ENCODE results near the gene SLC9A9.

Gene SLC9A9

DNA sequence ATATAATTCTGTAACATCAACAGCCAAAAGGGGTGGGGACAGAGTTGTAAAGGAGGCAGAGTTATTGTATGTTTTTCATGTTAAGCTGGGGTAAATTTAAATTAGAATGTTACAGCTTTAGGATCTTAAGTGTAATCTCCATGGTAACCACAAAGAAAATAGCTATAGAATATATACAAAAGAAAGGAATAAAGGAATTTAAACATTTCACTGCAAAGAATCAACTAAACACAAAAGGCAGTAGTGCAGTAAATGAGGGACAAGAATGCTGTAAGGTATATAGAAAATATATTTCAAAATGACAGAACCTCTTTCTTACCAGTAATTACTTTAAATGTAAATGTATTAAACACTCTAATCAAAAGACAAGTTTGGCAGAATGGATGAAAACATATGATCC lies 361.7 kb downstream of the SLC9A9 start:
- no peak for DNase-seq

DNA sequence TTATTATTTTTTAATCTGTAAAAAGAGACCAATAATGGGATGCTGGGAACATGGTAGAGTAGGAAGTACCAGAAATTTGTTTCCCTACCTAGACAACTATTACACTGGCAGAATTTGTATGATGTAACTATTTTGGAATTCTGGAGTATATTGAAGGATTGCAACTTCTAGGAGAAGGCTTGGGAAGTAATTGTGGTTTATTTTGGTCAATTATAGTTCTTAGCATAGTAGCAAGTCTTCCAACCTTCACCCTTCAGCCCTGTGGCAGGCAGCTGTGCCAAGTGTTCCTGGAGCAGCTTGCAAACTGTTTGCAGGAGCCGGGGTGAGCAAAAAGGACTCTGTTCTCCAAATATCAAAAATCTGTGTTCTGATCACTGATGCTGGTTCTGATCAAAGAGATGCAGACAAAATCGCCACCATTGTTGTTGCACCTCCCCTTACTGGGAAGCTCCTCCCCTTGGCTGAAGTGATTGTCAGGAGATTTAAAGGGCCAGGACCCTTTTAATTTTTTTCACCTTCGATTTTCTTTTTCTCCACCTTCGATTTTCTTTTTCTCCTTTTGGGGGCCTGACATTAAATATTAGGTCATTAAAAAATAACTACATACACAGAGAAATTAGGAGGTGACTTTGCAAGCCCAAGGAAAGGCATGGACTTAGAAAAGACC lies 363.3 kb downstream of the SLC9A9 start:
- DNase-seq: no peak

DNA sequence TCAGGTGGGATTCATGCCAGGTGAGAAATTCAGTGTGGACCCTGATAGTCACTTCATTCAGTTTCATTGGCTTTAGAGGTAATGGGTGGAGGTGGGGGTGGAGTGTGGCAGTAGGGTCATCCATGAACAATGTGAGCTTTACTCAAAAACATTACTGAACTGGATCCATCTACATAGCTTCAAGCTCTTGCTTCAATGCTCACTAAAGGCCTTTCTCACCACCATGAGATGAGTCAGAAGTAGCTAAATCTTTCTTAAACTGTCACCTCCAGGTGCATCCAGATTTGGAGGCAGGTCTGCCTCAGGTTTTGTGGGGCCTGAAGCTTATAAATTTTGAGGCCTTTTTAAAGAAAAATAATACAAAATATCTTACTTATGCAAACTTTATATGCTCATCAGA lies 365.1 kb downstream of the SLC9A9 start:
- no peak for DNase-seq

DNA sequence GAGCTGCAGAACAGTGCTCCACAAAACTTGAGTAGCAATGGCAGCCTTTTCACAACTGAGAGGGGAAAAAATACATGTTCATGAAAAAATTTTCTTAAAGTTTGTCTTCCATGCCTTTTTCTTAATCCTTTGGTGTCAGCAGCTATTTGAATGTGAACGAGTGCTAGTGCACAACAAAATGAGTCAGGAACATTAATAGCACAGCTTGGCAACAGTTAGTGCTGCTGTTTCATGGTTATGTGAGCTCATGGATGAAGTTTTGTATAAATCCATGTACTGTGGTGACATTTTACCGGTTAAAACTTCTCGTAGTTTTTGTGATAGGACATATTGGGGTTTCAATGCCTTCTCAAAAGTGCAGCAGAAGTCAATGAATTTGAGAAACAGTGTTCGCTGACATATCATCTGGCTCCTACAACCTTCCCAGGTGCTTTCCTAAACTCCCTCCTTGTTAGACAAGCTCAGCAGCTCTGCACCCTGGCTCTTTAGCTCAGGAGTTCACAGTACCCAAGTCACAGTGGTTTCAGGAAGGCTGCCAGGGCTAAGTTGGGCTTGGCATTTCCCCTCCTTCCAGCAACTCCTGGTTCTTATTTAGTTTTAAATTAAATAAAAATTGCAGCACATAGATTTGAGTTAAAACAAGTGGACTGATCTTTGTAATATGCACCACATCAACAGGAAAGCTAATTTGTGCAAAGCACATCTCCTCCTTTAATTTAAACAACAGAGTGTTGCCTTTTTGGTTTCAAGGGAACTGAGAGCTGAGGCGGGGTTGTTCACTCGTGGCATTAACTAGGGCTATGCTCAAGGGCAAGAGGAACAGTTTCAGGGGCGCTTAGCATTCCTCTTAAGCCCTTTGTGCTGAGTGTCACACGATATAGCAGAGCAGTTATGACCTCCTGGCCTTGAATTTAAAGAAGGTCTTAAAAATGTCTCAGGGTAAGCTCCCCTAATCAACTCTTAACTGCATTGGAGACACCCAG lies 365.9 kb downstream of the SLC9A9 start:
- DNase-seq: no peak

DNA sequence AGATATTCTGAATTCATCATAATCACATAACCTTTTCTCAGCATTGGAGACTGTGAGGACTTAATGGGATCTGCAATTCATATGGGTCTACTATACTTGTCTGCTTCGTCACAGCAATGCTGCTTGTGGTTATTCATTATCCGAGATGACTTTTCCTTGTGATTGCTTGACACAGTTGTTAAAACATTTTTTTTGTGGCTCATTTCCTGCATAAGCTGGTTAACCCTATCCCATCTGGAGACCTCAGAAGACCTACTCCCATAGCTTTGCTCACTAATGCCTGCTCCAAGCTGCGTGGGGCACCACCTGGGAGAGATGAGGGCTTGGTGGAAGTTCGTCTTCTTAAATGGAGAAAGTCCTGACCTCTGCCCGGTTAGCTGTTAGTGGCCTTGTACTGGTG lies 367.9 kb downstream of the SLC9A9 start:
- no peak for DNase-seq

DNA sequence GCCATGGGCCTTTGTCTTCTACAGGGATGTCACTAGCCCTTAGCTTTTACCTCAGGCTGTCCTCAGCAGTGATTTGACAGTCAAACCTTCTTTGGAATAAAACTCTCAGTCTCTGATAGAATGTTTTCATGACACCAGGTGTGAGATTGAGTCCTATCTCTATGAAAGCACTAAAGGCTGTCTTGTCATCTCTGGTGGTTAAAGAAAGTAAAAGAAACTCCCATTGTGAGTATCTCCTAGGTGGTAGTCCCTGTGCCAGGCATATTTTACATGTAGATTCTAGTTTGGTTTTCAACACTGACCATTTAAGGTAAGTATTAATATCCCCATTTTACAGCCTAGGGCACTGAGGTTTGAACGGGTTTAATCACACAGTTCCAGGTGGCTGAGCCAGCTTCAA lies 368.5 kb downstream of the SLC9A9 start:
- DNase-seq: no peak

DNA sequence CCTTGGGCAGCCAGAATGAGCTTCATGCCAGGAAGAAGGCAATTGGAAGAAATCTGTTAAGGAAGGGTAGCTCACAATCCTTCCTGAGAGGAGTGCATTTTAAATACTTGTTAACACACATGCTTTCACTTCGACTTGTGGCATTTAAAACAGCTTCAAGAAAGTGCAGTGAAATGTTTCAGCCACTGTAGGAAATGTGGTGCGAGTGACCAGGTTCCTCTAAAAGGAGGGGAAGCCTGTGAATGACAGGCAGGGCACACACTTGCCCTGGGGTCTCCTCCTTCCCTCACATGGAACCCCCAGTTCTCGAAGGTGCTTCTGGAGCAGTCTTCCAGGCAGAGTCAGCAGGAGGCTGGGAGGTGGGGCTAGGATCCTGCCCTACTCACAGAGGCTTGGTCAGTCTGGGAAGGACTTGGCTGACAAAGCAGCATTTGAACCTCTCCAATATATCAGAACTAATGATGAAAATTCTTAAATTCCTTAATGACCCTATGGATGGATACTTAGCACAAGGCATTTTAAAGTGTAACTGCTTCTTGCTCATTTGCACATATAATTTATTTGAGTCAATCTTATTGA lies 370.1 kb downstream of the SLC9A9 start:
- DNase-seq: no peak

DNA sequence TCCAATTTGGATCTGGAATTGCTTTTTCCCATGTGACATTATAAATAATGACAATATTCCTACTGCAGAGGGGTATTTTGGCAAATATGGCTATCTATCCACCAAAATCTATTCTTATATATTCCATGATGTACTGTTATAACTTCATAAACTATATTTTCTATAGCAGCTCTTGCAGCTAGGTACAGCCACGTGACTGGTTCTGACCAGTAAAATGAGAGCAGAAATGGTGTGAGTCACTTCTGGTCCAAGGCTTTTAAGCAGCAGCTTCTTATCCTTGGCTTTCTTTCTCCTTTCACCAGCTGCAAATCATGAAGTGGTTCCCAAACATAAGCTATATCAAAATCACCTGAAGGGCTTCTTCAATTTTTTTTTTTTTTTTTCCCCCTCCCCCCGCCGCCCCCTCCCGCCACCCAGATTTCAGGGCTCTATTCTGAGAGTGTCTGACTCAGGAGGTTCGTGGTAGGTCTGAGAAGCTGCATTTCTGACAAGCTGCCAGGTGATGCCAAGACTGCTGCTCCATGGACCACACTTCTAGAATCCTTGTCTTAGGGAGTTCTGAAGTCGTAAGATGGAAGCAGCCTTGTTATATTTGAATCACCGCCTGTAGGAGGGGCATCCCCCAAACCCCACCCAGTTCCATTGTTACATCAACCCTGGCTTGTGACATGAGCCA lies 371.2 kb downstream of the SLC9A9 start:
- no peak for DNase-seq

DNA sequence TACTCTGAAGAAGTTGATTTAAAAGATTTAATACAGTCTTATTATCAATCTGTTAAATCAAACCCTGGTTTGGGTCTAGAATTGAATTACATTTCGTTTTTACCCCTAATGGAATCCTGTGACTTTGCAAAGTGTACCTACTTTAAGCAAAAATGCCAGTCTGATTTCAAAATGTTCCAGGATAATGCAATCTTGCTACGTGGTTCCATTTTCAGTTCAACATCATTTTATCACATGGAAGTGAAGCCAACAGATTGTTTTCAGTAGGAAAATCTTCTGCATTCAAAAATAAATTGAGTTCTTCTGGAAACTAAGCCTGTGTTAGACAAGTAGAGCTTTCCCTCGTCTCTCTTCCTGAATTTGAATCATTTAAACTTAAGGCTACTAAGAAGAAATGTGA lies 372.3 kb downstream of the SLC9A9 start:
- DNase-seq: no peak

DNA sequence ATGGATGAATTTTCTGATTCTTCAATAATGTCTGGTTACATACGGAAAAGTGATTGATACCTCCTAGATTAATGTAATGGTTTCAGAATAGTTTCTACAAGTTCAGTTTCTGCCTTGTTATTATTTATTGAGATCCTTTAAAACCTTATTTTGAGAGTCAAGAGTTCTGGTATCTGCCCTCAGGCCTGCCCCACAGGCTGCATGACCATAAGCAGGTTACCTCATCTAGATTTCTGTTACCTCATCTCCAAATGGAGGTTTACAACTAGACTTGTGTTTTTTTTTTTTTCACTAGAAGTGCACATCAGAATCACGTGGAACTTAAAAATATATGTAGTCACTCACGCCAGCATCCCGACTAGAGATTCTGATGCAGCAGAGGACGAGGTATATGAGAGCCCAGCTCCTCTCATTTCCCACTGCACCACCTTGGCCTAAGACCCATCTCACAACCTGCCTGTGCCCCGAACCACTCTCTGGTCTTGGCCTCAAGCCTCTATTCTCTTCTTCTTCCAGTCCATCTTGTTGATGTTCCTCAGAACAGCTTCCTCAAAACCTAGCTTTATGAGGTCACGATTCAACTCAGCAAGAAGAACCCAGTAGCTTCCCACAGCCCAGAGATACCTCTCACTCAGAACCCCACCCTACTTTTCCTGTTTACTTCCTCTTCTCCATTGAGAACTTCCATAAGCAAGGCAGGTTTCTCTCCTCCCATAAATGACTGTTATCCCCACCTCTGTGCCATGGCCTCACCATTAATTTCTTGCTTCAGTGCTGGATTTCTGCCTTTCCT lies 375.3 kb downstream of the SLC9A9 start:
- no peak for DNase-seq

DNA sequence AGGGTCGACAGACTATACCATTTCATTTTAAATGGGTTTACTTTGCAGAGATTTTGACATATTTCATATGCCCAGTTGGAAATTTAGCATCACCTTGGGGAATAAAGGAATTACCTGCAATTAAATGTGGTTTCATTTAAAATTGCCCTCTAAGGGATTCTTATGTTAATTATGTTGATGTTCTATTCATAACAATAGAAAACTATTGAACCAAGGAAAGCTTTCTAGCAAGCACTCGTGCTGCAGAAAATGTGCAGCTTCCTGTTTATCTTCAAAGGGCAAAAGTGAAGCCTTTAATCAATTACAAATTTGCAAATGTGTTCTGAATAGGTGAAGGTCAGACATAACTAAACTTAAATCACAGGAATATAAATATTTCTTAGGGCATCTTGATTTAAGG lies 376.6 kb downstream of the SLC9A9 start:
- no peak for DNase-seq

DNA sequence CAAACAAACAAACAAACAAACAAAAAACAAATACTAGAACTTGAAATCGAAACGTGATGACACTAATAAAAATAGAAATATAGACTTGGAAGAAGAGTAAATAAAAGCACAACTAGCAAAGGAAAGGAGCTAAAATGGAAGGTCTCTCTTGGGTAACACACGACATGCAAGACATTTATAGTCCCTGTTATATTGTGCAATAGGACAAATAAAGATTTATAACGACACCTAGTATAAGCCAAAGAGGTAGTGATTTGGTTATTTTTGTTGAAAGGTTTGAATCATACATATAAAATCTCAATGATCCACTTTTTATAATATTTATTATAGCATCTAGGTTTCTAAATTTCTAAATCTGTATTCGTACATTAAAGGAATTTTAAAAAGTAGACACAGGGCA lies 379.1 kb downstream of the SLC9A9 start:
- DNase-seq: no peak

DNA sequence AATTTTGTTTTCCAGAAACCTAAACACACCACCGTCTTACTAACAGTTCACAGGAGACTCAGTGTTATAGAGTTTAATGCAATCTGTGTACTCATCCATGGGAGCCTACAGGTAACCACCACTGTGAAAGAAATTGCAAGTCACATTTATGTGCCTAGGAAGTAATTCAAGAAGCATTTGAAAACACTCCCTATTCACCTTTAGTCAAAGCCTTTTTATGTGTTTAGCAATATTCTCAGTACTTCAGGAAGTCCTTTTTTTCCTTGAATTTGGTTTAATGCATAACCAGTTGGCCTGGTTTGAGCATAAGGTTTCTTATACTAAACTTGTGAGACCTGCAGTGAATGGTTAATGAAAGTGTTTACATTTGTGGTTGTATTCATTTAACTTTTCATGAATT lies 382.6 kb downstream of the SLC9A9 start:
- no peak for DNase-seq

DNA sequence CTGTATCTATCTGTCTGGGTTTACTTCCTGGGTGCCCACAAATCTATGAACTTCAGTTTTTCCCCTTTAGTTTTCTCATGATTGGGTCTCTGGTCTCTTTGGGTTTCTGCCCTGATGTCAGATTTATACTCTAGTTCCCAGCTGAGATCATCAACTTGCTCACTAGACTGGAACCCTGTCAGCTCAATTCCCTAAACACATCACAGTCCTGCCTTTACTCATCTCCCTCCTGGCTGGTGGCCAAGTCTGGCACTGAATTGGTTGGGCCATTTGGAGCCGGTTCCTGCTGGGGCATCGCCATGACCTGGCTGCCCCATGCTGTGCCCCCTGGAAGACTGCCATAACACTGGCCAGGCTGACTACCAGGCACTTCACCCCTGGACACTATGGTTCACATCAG lies 383.4 kb downstream of the SLC9A9 start:
- DNase-seq: peak in 2 of 14 donors; percentile 10 to 13

DNA sequence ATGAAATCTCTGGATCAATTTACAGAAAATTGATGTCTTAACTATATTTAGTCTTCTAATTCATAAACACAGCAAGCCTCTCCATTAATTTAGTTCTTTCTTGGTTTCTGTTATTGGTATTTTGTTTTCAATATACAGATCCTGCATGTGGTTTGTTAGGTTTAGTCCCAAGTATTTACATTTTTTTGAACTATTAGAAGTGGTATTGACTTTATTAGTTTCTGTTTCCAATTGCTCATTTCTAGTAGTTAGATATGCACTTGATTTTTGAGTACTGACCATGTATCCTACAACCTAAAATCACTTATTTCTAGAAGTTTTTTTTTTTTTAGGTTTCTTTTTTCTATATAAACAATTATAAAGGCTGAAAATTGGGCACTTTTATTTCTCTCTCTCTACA lies 392.8 kb downstream of the SLC9A9 start:
- DNase-seq: no peak

DNA sequence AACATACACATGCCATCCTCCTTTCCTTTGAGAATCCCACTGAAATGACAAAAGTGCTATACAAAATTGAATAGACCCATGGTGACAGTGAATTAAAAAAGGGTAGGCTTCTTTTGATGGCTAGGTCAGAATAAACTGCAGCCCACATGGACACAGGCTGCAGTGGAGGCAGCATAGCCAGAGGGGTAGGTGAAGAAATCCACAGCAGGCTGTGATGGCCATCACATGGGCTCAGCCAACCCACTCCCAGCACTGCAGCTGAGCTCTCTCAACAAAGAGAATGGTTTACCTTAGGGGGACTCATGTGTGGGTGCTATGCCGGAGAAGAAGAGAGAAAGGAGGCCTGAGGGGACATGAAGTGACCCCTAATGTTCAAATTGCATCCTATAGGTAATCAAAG lies 397.6 kb downstream of the SLC9A9 start:
- no peak for DNase-seq

DNA sequence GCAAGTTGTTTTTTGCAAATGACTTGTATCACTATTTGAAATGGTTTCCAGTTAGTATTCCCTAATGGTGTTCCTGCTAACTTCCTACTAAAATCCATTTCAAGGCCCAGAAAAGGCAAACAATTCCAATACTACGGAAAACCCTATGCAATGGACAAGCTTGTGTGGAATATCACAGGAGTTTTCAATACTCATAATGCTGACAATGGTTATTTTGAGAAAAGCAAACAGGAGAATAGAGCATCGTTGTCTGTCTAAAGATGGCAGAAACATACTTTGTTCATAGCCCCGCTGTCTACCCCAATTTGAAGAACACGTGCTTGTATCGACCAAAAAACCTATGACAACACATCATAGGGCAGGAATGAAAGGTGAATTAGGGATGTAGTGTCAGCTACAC lies 400.8 kb downstream of the SLC9A9 start:
- no peak for DNase-seq

DNA sequence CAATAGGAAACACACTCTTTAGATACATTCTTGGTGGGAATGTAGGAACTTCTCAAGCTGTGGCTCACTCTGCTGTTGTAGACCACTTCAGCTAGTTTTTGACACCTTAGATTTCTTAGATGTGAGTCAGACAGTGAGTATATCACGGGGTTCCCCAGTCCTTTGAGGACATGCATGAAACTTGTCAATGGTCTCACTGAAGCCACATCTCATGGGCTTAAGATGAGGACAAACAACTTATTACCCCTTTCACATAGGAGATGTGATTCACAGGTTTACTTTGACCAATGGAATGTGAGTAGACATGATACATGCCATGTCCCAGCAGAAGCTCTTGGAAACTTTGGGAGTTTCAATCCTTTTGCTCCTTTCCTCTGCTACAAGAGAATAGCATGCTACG lies 403.1 kb downstream of the SLC9A9 start:
- no peak for DNase-seq

DNA sequence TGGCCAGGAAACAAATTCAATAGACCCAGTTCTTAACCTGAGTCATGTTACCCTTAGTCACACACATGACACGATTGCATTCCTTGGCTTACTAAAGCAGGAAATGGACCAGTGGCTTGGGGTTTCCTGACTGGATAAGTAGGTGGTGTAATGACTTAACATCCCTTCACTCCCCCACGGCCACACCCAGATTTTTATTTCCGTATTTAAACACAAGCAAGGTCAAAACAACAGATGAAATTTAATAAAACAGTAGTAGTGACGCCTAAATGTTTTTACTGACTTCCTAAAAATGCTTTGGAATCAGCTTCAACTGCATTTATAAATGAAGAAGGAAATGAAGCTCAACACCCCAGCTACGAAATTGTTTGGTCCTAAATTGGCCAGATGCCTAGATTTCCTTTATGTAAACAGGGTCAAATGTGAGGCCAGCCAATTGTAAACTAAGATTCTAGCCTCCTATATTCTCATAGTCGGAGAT lies 404.4 kb downstream of the SLC9A9 start:
- no peak for DNase-seq

DNA sequence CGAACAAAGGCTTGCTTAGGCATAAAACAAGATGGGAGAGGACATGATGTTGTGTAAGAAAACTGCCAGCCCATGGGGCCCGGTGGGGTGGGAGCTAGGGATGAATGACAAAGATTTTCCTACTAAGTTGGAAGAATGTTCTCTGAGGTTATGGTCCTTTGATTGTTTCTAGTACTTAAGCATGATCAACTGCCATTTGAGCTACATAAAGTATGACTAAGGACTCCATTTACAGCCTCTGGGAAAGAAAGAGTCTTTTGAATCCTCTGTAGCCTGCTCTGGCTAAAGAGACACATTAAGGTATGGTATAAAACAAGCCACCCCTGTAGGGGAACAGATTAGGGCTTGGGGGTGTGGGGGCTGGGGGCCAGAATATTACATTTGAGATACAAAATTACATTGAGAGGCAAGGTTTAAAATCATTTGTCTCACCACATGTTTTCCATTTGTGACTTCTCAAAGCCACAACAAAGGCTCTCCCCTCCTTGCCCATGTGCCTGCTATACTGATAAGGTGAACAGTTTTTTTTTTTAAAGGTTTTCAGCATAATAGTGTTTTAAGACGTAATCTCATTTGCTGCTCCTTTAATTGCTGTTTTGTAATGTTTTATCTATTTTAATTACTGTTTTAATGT lies 405.3 kb downstream of the SLC9A9 start:
- DNase-seq: no peak

DNA sequence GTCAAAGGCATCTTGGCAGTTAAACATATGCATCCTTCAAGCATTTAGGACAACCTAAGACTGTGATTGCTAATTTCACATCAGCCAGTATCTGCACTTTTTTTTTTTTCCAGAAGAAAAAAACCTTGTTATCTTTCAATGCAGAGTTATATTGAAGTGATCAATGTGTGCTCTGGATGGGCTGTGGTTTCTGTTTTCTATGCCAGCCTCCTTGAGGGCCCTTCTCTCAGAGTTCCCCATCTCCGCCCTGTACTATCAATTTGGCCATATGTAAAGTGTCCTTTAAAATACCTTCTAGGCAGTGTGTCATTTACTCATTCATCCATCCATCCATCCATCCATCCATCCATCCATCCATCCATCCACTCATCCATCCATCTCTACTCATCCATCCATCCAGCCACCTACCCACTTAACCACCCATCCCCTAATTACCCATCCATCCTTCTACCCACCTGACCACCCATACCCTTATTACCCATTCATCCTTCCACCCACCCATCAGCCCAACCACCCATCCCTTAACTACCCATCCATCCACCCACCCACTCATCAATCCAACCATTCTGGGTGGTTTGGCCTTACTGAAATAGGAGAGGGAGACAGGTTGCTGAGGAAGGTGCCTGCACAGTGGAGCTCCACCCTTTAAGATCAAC lies 406.6 kb downstream of the SLC9A9 start:
- no peak for DNase-seq

Data from C1 segment of cervical spinal cord (tissue), 14 donors.